Measurements from ENCODE around the gene ZNF879.

ZNF879 gene

GRCh38 chr5:178991190-178992145 is 32.1 kb upstream of the ZNF879 start:
- TF ChIP-seq CTCF (conservative IDR thresholded peaks at IDR 0.05; ENCODE audit: low read length) (no peak), EZH2phosphoT487 (IDR thresholded peaks at IDR 0.05; ENCODE audit: borderline replicate concordance) (no peak)
- H3K4me3 ChIP-seq (ENCODE audit: low read length, poor library complexity, severe bottlenecking): no peak overlapping the region
- H3K27me3 ChIP-seq (ENCODE audit: insufficient read depth, low read length, poor library complexity, severe bottlenecking): no peaks in the 10 kb centered on the region
- no peak overlapping the region for H3K9ac ChIP-seq (ENCODE audit: low read depth, low read length, poor library complexity, severe bottlenecking)
- H3K36me3 ChIP-seq (ENCODE audit: insufficient read depth, low read length): no peaks in the 10 kb centered on the region
- H3F3A ChIP-seq (ENCODE audit: low read depth): no peaks in the 10 kb centered on the region
- no peaks in the 10 kb centered on the region for H4K20me1 ChIP-seq (ENCODE audit: insufficient read depth, low read length, poor library complexity, severe bottlenecking)
- H3K9me2 ChIP-seq (replicated peaks; ENCODE audit: low read depth, low read length): no peaks in the 10 kb centered on the region
- no peaks in the 10 kb centered on the region for H3K9me3 ChIP-seq (ENCODE audit: insufficient read depth, low read depth, low read length)
- H3K4me2 ChIP-seq (ENCODE audit: low read depth, low read length, poor library complexity, severe bottlenecking): no peak overlapping the region
- no peaks in the 10 kb centered on the region for H3K4me1 ChIP-seq (ENCODE audit: insufficient read depth, low read length, poor library complexity, severe bottlenecking)
- no peaks in the 10 kb centered on the region for H3K79me2 ChIP-seq (ENCODE audit: insufficient read depth, low read length)
- H2AFZ ChIP-seq (ENCODE audit: low read length): no peak overlapping the region

DNA sequence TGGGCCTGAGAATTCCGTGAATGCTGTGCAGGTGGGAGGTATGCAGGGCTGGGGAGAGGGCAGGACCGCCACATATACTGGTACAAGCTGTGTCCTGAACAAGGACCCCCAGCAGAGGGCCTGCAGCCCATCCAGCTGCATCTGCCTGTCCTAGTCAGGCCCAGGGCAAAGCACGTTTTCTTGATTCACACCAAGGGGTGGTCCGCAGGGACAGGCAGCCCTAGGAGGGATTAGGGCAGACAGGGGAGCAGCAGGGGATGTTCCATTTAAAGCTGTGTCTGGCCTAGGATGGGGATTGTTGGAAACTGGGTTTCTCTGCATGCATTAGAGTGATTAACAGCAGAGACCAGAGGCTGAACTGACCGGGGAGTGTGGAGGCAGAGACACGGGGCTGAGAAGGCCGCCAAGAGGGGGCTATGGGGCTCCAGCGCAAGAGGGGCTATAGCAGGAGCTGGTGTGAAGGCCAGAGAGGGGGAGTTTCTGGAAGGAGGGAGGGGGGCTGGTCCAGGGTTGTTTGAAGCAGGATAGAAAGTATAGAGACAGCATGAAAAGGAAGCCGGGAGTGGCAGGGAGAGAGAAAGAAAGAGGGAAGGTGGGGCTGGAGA is 31.2 kb upstream of the ZNF879 start:
- H3K4me3 ChIP-seq (ENCODE audit: low read length, poor library complexity, severe bottlenecking): no peak overlapping the region
- no peaks in the 10 kb centered on the region for H3K79me2 ChIP-seq (ENCODE audit: insufficient read depth, low read length)
- TF ChIP-seq EZH2phosphoT487 (IDR thresholded peaks at IDR 0.05; ENCODE audit: borderline replicate concordance): no peak
- no peak for TF ChIP-seq CTCF (conservative IDR thresholded peaks at IDR 0.05; ENCODE audit: low read length)
- no peak overlapping the region for H2AFZ ChIP-seq (ENCODE audit: low read length)
- H3K9me3 ChIP-seq (ENCODE audit: insufficient read depth, low read depth, low read length): no peaks in the 10 kb centered on the region
- H3K36me3 ChIP-seq (ENCODE audit: insufficient read depth, low read length): no peaks in the 10 kb centered on the region
- H3K9me2 ChIP-seq (replicated peaks; ENCODE audit: low read depth, low read length): no peaks in the 10 kb centered on the region
- no peaks in the 10 kb centered on the region for H3F3A ChIP-seq (ENCODE audit: low read depth)
- no peaks in the 10 kb centered on the region for H3K4me1 ChIP-seq (ENCODE audit: insufficient read depth, low read length, poor library complexity, severe bottlenecking)
- H4K20me1 ChIP-seq (ENCODE audit: insufficient read depth, low read length, poor library complexity, severe bottlenecking): no peaks in the 10 kb centered on the region
- no peak overlapping the region for H3K9ac ChIP-seq (ENCODE audit: low read depth, low read length, poor library complexity, severe bottlenecking)
- H3K27me3 ChIP-seq (ENCODE audit: insufficient read depth, low read length, poor library complexity, severe bottlenecking): no peaks in the 10 kb centered on the region
- no peak overlapping the region for H3K4me2 ChIP-seq (ENCODE audit: low read depth, low read length, poor library complexity, severe bottlenecking)

DNA sequence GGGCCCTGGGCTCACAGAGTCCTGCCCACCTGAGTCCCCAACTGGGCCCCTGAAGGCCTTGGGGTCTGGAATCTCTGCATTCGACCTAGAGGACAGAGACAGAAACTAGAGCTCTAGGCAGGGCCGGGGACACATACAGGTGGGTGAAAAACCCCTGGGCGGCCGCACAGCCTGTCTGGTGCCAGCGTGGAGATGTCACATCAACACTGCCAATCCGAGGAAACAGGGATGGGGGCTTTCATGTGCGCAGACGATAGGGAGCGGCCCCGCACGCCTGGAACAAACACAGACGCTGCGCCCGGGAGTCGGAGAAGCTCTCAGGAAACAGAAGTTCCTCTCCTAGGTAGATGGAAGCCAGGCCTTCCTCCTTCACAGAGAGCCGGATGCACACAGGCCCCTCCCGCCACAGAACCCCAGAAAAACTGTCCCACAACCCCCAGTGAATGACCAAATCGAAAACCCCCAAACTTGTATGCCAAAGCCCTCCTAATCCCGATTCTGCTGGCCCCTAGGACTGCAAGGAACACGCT is 30.3 kb upstream of the ZNF879 start:
- Histone ChIP-seq H3K4me1 (ENCODE audit: insufficient read depth, low read length, poor library complexity, severe bottlenecking) (no peaks in the 10 kb centered on the region), H3K36me3 (ENCODE audit: insufficient read depth, low read length) (no peaks in the 10 kb centered on the region), H3K9me2 (replicated peaks; ENCODE audit: low read depth, low read length) (no peaks in the 10 kb centered on the region), H3K9ac (ENCODE audit: low read depth, low read length, poor library complexity, severe bottlenecking) (no peak overlapping the region), H3K9me3 (ENCODE audit: insufficient read depth, low read depth, low read length) (no peaks in the 10 kb centered on the region), H3K4me2 (ENCODE audit: low read depth, low read length, poor library complexity, severe bottlenecking) (no peak overlapping the region), H3K79me2 (ENCODE audit: insufficient read depth, low read length) (no peaks in the 10 kb centered on the region), H3K4me3 (ENCODE audit: low read length, poor library complexity, severe bottlenecking) (no peak overlapping the region), H3F3A (ENCODE audit: low read depth) (no peaks in the 10 kb centered on the region), H4K20me1 (ENCODE audit: insufficient read depth, low read length, poor library complexity, severe bottlenecking) (no peaks in the 10 kb centered on the region), H3K27me3 (ENCODE audit: insufficient read depth, low read length, poor library complexity, severe bottlenecking) (no peaks in the 10 kb centered on the region), H2AFZ (ENCODE audit: low read length) (no peak overlapping the region)
- TF ChIP-seq EZH2phosphoT487 (IDR thresholded peaks at IDR 0.05; ENCODE audit: borderline replicate concordance): no peak
- TF ChIP-seq CTCF (conservative IDR thresholded peaks at IDR 0.05; ENCODE audit: low read length): no peak
